H1 (cell line): ENCODE results near the gene POU2F2. TPM values are rescaled to one million over a fixed set of nuclear protein-coding genes. Genes with fewer than 3 reads are reported as not detected.

Experiments used
- CTCF ChIA-PET: fragments of 300-600 bp; sonication (Branson Sonifier 250); formaldehyde crosslinking; loops from one replicate; lab custom pipeline; 2021; ENCODE audit not compliant: partially characterized antibody; lab: Charles Lee
- POLR2A ChIA-PET: fragments of 300-600 bp; sonication (Branson Sonifier 250); formaldehyde crosslinking; loops from one replicate; lab custom pipeline; 2021; ENCODE audit warnings: inconsistent platforms; ENCODE audit not compliant: partially characterized antibody; lab: Charles Lee
- DNase-seq, 2 experiments: peaks; one replicate each; pipeline versions ENCODE4 v3.0.0 to v3.0.0-alpha.2; 2010 to 2022; ENCODE audit warnings: low spot score in 2 of 2, low read depth in 1 of 2, mixed read lengths in 1 of 2
- FAIRE-seq: peaks from 2 replicates; lab custom pipeline; 2011; peaks lifted over from hg19 to GRCh38; lab: Jason Lieb, UNC
- H2AFZ ChIP-seq: 2 replicates; pipeline ENCODE4 v1.8.1; 2012; ENCODE audit warnings: low read length, inconsistent platforms
- H2AK5ac ChIP-seq: 2 replicates; pipeline ENCODE4 v1.6.1; 2013; ENCODE audit warnings: low read depth, low read length
- H2BK120ac ChIP-seq: replicated peaks from 2 replicates; pipeline ENCODE3; 2013; ENCODE audit warnings: low read depth, low read length, inconsistent platforms
- H2BK12ac ChIP-seq: 2 replicates; pipeline ENCODE4 v1.6.1; 2013; ENCODE audit warnings: low read depth, low read length
- H2BK15ac ChIP-seq: 2 replicates; pipeline ENCODE4 v1.6.1; 2013; ENCODE audit warnings: low read length
- H2BK20ac ChIP-seq: 2 replicates; pipeline ENCODE4 v1.6.1; 2013; ENCODE audit warnings: low read length
- H2BK5ac ChIP-seq: 2 replicates; pipeline ENCODE4 v1.6.1; 2013; ENCODE audit warnings: low read depth, low read length
- H3K14ac ChIP-seq: 2 replicates; pipeline ENCODE4 v1.6.1; 2013; ENCODE audit warnings: inconsistent platforms; ENCODE audit not compliant: insufficient read length
- H3K18ac ChIP-seq: 2 replicates; pipeline ENCODE4 v1.6.1; 2013; ENCODE audit warnings: low read length; ENCODE audit errors: extremely low read depth
- H3K23ac ChIP-seq: 2 replicates; pipeline ENCODE4 v1.6.1; 2013; ENCODE audit warnings: inconsistent platforms; ENCODE audit not compliant: insufficient read length
- H3K23me2 ChIP-seq: 2 replicates; pipeline ENCODE4 v1.6.1; 2013; ENCODE audit warnings: low read depth, low read length
- H3K27ac ChIP-seq: 2 replicates; pipeline ENCODE4 v1.6.1; 2011; ENCODE audit warnings: low read depth, low read length, inconsistent platforms
- H3K27me3 ChIP-seq, 4 experiments: replicated peaks in 1 of 4; 1 replicate in 1 of 4; 2 replicates in 3 of 4; pipeline versions ENCODE4 v1.6.1 to v1.8.1; 2011 to 2013; ENCODE audit warnings: low read length in 3 of 4, mild to moderate bottlenecking in 3 of 4, inconsistent platforms in 2 of 4, mixed read lengths in 2 of 4, moderate library complexity in 1 of 4; ENCODE audit not compliant: control insufficient read depth in 3 of 4, insufficient read depth in 3 of 4; ENCODE audit errors: extremely low read depth in 1 of 4
- H3K36me3 ChIP-seq, 4 experiments: 2 replicates each; pipeline versions ENCODE4 v1.6.1 to v1.8.1; 2011 to 2013; ENCODE audit warnings: mild to moderate bottlenecking in 4 of 4, low read length in 3 of 4, moderate library complexity in 2 of 4, control low read depth in 1 of 4, inconsistent platforms in 1 of 4; ENCODE audit not compliant: insufficient read depth in 4 of 4, control insufficient read depth in 2 of 4
- H3K4ac ChIP-seq: replicated peaks from 2 replicates; pipeline ENCODE3; 2013; ENCODE audit warnings: low read length, low read depth, mixed read lengths, inconsistent platforms; ENCODE audit not compliant: insufficient read length
- H3K4me1 ChIP-seq, 4 experiments: replicated peaks in 1 of 4; 1 replicate in 1 of 4; 2 replicates in 3 of 4; pipeline versions ENCODE4 v1.6.1 to v1.8.1; 2011 to 2013; ENCODE audit warnings: low read length in 3 of 4, inconsistent platforms in 2 of 4, mixed read lengths in 1 of 4; ENCODE audit not compliant: insufficient read depth in 4 of 4, control insufficient read depth in 3 of 4
- H3K4me2 ChIP-seq, 2 experiments: 2 replicates each; pipeline versions ENCODE4 v1.6.1 to v1.8.1; 2011 to 2013; ENCODE audit warnings: low read depth in 2 of 2, low read length in 2 of 2, control low read depth in 1 of 2, inconsistent platforms in 1 of 2, mild to moderate bottlenecking in 1 of 2; ENCODE audit not compliant: insufficient read depth in 1 of 2
- H3K4me3 ChIP-seq, 4 experiments: fragments of 200-600, 300-600 bp in 1 of 4; sonication (generic), shearing (Covaris generic), sonication (Bioruptor Twin) in 1 of 4; 2 replicates each; pipeline versions ENCODE4 v1.5.1 to v1.8.1; 2011 to 2016; ENCODE audit warnings: low read length in 4 of 4, low read depth in 3 of 4, control low read depth in 2 of 4, inconsistent platforms in 2 of 4, mild to moderate bottlenecking in 2 of 4, mixed read lengths in 1 of 4, moderate library complexity in 1 of 4; ENCODE audit not compliant: insufficient read depth in 2 of 4; ENCODE audit errors: extremely low read depth in 1 of 4
- H3K56ac ChIP-seq: replicated peaks from 2 replicates; pipeline ENCODE3; 2013; ENCODE audit warnings: low read depth, mild to moderate bottlenecking, mixed read lengths, low read length, inconsistent platforms; ENCODE audit not compliant: insufficient read length
- H3K79me1 ChIP-seq: 2 replicates; pipeline ENCODE4 v1.6.1; 2013; ENCODE audit warnings: low read depth, low read length, control low read depth
- H3K79me2 ChIP-seq, 2 experiments: 2 replicates each; pipeline versions ENCODE4 v1.6.1 to v1.8.1; 2012 to 2013; ENCODE audit warnings: low read length in 2 of 2, mild to moderate bottlenecking in 2 of 2, inconsistent platforms in 1 of 2; ENCODE audit not compliant: insufficient read depth in 2 of 2, control insufficient read depth in 1 of 2
- H3K9ac ChIP-seq, 4 experiments: replicated peaks in 1 of 4; 1 replicate in 1 of 4; 2 replicates in 3 of 4; pipeline versions ENCODE4 v1.6.1 to v1.8.1; 2011 to 2013; ENCODE audit warnings: low read depth in 3 of 4, low read length in 3 of 4, control low read depth in 2 of 4, mild to moderate bottlenecking in 2 of 4, moderate library complexity in 2 of 4, inconsistent platforms in 1 of 4; ENCODE audit errors: extremely low read depth in 1 of 4
- H3K9me3 ChIP-seq, 2 experiments: 2 replicates each; pipeline versions ENCODE4 v1.6.1 to v1.8.1; 2012 to 2013; ENCODE audit warnings: mild to moderate bottlenecking in 2 of 2, moderate library complexity in 2 of 2, control low read depth in 1 of 2, inconsistent platforms in 1 of 2, low read depth in 1 of 2, low read length in 1 of 2, mixed read lengths in 1 of 2; ENCODE audit not compliant: insufficient read depth in 2 of 2
- H4K20me1 ChIP-seq, 2 experiments: replicated peaks in 1 of 2; 2 replicates each; pipeline versions ENCODE3 to v1.8.1; 2011 to 2013; ENCODE audit warnings: inconsistent platforms in 2 of 2, low read length in 2 of 2, mild to moderate bottlenecking in 1 of 2; ENCODE audit not compliant: insufficient read depth in 2 of 2, control insufficient read depth in 1 of 2
- H4K5ac ChIP-seq: 2 replicates; pipeline ENCODE4 v1.6.1; 2013; ENCODE audit warnings: low read length, low read depth, mixed read lengths, inconsistent platforms; ENCODE audit not compliant: insufficient read length
- H4K8ac ChIP-seq: 2 replicates; pipeline ENCODE4 v1.8.0; 2013; ENCODE audit warnings: mild to moderate bottlenecking, moderate library complexity, low read length, inconsistent platforms; ENCODE audit not compliant: insufficient read depth; ENCODE audit errors: extremely low read depth
- H4K91ac ChIP-seq: replicated peaks from 2 replicates; pipeline ENCODE3; 2013; ENCODE audit warnings: low read length, mixed read lengths, inconsistent platforms; ENCODE audit not compliant: insufficient read length
- BRCA1 ChIP-seq: IDR thresholded peaks from 2 replicates; pipeline ENCODE4 v1.6.1; 2012; ENCODE audit warnings: low read depth, low read length, improper control_type of control experiment
- CBX8 ChIP-seq: fragments of 300-800, 300-1000 bp; sonication (generic); IDR thresholded peaks from 2 replicates; pipeline ENCODE4 v1.7.1; 2016; ENCODE audit warnings: low read depth, low read length, borderline replicate concordance
- CTBP2 ChIP-seq: IDR thresholded peaks from 2 replicates; pipeline ENCODE4 v1.7.0; 2011; ENCODE audit warnings: borderline replicate concordance, mild to moderate bottlenecking, moderate library complexity, mixed read lengths, low read length; ENCODE audit not compliant: insufficient read depth, insufficient read length
- FOSL1 ChIP-seq: IDR thresholded peaks from 2 replicates; pipeline ENCODE4 v1.6.1; 2011; ENCODE audit warnings: mild to moderate bottlenecking, low read depth, low read length, moderate library complexity; ENCODE audit not compliant: insufficient read depth
- GTF2F1 ChIP-seq: IDR thresholded peaks from 2 replicates; pipeline ENCODE4 v1.6.1; 2012; ENCODE audit warnings: low read depth, low read length, improper control_type of control experiment, borderline replicate concordance
- KDM1A ChIP-seq: fragments of 200-600, 300-600 bp; sonication (generic); IDR thresholded peaks from 2 replicates; pipeline ENCODE4 v1.7.1; 2016; ENCODE audit warnings: mild to moderate bottlenecking, low read length, borderline replicate concordance
- NANOG ChIP-seq: IDR thresholded peaks from 2 replicates; pipeline ENCODE4 v1.6.1; 2011; ENCODE audit warnings: low read length, low read depth, mild to moderate bottlenecking, inconsistent platforms; ENCODE audit not compliant: insufficient read depth, poor library complexity, severe bottlenecking
- SAP30 ChIP-seq: fragments of 300-600 bp; sonication (generic); IDR thresholded peaks from 2 replicates; pipeline ENCODE4 v1.7.1; 2012; ENCODE audit warnings: low read length, moderate library complexity, mild to moderate bottlenecking, inconsistent platforms; ENCODE audit not compliant: insufficient read depth, insufficient replicate concordance
- TBP ChIP-seq: IDR thresholded peaks from 2 replicates; pipeline ENCODE4 v1.6.1; 2011; ENCODE audit warnings: low read depth, low read length, improper control_type of control experiment
- TEAD4 ChIP-seq: IDR thresholded peaks from 2 replicates; pipeline ENCODE4 v1.6.1; 2012; ENCODE audit warnings: low read depth, low read length, inconsistent platforms, mixed read lengths
- ZNF274 ChIP-seq: IDR thresholded peaks from 2 replicates; pipeline ENCODE4 v1.7.0; 2012; ENCODE audit warnings: low read length, borderline replicate concordance; ENCODE audit errors: extremely low read depth
- WGBS, 2 experiments: shearing (Covaris generic) in 1 of 2; methylation state at CpG; one replicate each; pipeline versions ENCODE4 v1.1.6 to v1.1.7; 2013 to 2015; ENCODE audit warnings: low lambda C conversion rate in 2 of 2, mixed read lengths in 2 of 2, inconsistent platforms in 1 of 2, low coverage in 1 of 2, missing lambda C conversion rate in 1 of 2; ENCODE audit not compliant: insufficient replicate concordance in 2 of 2, insufficient coverage in 1 of 2, insufficient read length in 1 of 2; ENCODE audit errors: extremely low coverage in 1 of 2, missing lambda C conversion rate in 1 of 2; 5-methylcytosine and 5-hydroxymethylcytosine counted together
- polyA plus RNA-seq, 7 experiments: library from polyadenylated mRNA; depleted of rRNA in 3 of 7; stranded (reverse) in 5 of 7; unstranded in 2 of 7; fragments of >200 nt in 5 of 7; fragments of 200-250 nt in 2 of 7; gene quantifications; 1 replicate in 5 of 7; 2 replicates in 1 of 7; 4 replicates in 1 of 7; pipeline versions ENCODE4 v1.2.1 to v1.2.3, GENCODE V29; 2011 to 2013; ENCODE audit warnings: missing spikeins in 2 of 7, mixed read lengths in 2 of 7
- total RNA-seq: library from RNA; stranded (reverse); fragmentation: NEBNext Ultra II Directional; extraction: Animal tissue kit (Norgen Biotek cat#: 25700); gene quantifications from 2 replicates; pipeline ENCODE4 v1.2.1, GENCODE V29; 2021
- TF ChIP-seq, protein P1 (sequence below): IDR thresholded peaks from 2 replicates; pipeline ENCODE4 v1.6.1; 2012; ENCODE audit warnings: inconsistent platforms

Gene POU2F2
- total and polyA plus RNA-seq, 2 of the 8 experiments (the other 6 are each of a cell fraction or from before 2014, with no cell fraction given): 5.0 to 6.1 TPM

- Histone ChIP-seq H3K23ac (no peak overlapping the region), H3K56ac (no peak overlapping the region), H3K36me3 (no peaks in the 10 kb centered on the region), H2BK20ac (no peak overlapping the region), H2BK120ac (no peak overlapping the region), H3K4me1 (peaks cover 8 to 19% (median 11%) of the 10 kb centered on the region in 4 experiments), H4K8ac (no peak overlapping the region), H4K91ac (no peak overlapping the region), H3K18ac (no peak overlapping the region), H3K4ac (no peak overlapping the region), H2AFZ (no peak overlapping the region), H2BK12ac (no peak overlapping the region), H3K27me3 (no peaks in the 10 kb centered on the region), H3K79me1 (no peaks in the 10 kb centered on the region), H4K20me1 (no peaks in the 10 kb centered on the region), H3K4me3 (no peak overlapping the region), H2BK5ac (no peak overlapping the region), H4K5ac (no peak overlapping the region), H3K27ac (no peak overlapping the region), H3K79me2 (no peaks in the 10 kb centered on the region), H2AK5ac (no peak overlapping the region), H3K23me2 (no peaks in the 10 kb centered on the region), H3K9me3 (no peaks in the 10 kb centered on the region), H3K14ac (no peak overlapping the region), H3K4me2 (no peak overlapping the region), H2BK15ac (no peak overlapping the region), H3K9ac (no peak overlapping the region)
- CTCF ChIA-PET: interaction anchor here (1.2 to 8.5 kb wide), 8 partner anchors 9 to 135 kb away, joined by 3 to 146 read pairs (median 26); partner anchors contain the start of genes GSK3A and POU2F2
- 89% methylated on average over 1 of the region's 1 CpG; no CpG with 5 or more reads in 1 of the 2 experiments for WGBS, 2 experiments
- POLR2A ChIA-PET: interaction anchor here (1.0 to 1.4 kb wide), 2 partner anchors 10 to 21 kb away, joined by 4 to 5 read pairs; partner anchors contain the start of gene POU2F2
- DNase-seq (no peak), FAIRE-seq (no peak)
- TF ChIP-seq NANOG (no peak), BRCA1 (no peak), CBX8 (no peak), TEAD4 (no peak), SAP30 (no peak), KDM1A (no peak), ZNF274 (no peak), TBP (no peak), FOSL1 (no peak), GTF2F1 (no peak), CTBP2 (no peak)
- TF ChIP-seq, protein P1, sequence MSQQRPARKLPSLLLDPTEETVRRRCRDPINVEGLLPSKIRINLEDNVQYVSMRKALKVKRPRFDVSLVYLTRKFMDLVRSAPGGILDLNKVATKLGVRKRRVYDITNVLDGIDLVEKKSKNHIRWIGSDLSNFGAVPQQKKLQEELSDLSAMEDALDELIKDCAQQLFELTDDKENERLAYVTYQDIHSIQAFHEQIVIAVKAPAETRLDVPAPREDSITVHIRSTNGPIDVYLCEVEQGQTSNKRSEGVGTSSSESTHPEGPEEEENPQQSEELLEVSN: no peak
Measured at GRCh38 chr19:42111384-42111783, 20.9 kb downstream of the POU2F2 start.
